Measurements from ENCODE around the gene METTL21A. TPM values are rescaled to one million over a fixed set of nuclear protein-coding genes. Genes with fewer than 3 reads are reported as not detected.

Gene METTL21A
- 10 to 100 TPM in 2 of 4 donors, 1 to 10 TPM in 1, under 1 TPM in 1; 0.77 to 32.3 (median 11.6) TPM for total RNA-seq

GRCh38 chr2:207625014-207625907 lies at the start of gene METTL21A:
TSS of gene METTL21A (minus strand) at chr2:207625394. CDS start at chr2:207624375, 1,019 bp downstream.
- H3K27ac ChIP-seq, result peak within 1 kb of the TSS; percentile 87 to 95
- no peaks in the 10 kb centered on the region for H3K27me3 ChIP-seq
- TF ChIP-seq CTCF (IDR thresholded peaks at IDR 0.05) (peak in 3 of 4 experiments; percentile 38 to 55 (median 51)), POLR2A (IDR thresholded peaks at IDR 0.05) (peak; percentile 61 to 80)
- intact Hi-C loops (cut with DNase I; ENCODE audit: low total_unique reads), result loop anchor here (5.0 to 10.0 kb wide), 3 partner anchors 90 to 640 kb away; partner anchors contain the start of genes FZD5 and PIKFYVE
- H3K9me3 ChIP-seq, result no peaks in the 10 kb centered on the region
- H3K36me3 ChIP-seq, result no peaks in the 10 kb centered on the region
- H3K4me1 ChIP-seq, result peaks cover 0 to 5% of the 10 kb centered on the region in 2 donors
- peak within 1 kb of the TSS; percentile 62 to 81 for H3K4me3 ChIP-seq
- peak; percentile 83 to 86 for DNase-seq

- TF ChIP-seq CTCF (IDR thresholded peaks at IDR 0.05) (no peak), POLR2A (IDR thresholded peaks at IDR 0.05) (no peak)
- H3K4me1 ChIP-seq, result no peaks in the 10 kb centered on the region
- intact Hi-C loops (cut with DNase I; ENCODE audit: low total_unique reads), result no loop called here
- H3K9me3 ChIP-seq, result no peaks in the 10 kb centered on the region
- no peaks in the 10 kb centered on the region for H3K36me3 ChIP-seq
- DNase-seq, result no peak
- no peaks in the 10 kb centered on the region for H3K27me3 ChIP-seq
- no peak overlapping the region for H3K27ac ChIP-seq
- H3K4me3 ChIP-seq, result no peak overlapping the region
Measured at GRCh38 chr2:207674826-207675225, 49.6 kb upstream of the METTL21A start.

- no peaks in the 10 kb centered on the region for H3K27me3 ChIP-seq
- TF ChIP-seq CTCF (IDR thresholded peaks at IDR 0.05), result no peak
- TF ChIP-seq POLR2A (IDR thresholded peaks at IDR 0.05), result no peak
- no peaks in the 10 kb centered on the region for H3K4me1 ChIP-seq
- no peak for DNase-seq
- intact Hi-C loops (cut with DNase I; ENCODE audit: low total_unique reads), result no loop called here
- no peaks in the 10 kb centered on the region for H3K9me3 ChIP-seq
- H3K4me3 ChIP-seq, result no peak overlapping the region
- no peak overlapping the region for H3K27ac ChIP-seq
- H3K36me3 ChIP-seq, result no peaks in the 10 kb centered on the region
Measured at GRCh38 chr2:207674266-207674774, 49.1 kb upstream of the METTL21A start.

- H3K36me3 ChIP-seq, result no peaks in the 10 kb centered on the region
- H3K9me3 ChIP-seq, result no peaks in the 10 kb centered on the region
- intact Hi-C loops (cut with DNase I; ENCODE audit: low total_unique reads), result no loop called here
- H3K4me3 ChIP-seq, result no peak overlapping the region
- no peaks in the 10 kb centered on the region for H3K27me3 ChIP-seq
- H3K4me1 ChIP-seq, result no peaks in the 10 kb centered on the region
- TF ChIP-seq POLR2A (IDR thresholded peaks at IDR 0.05), result no peak
- TF ChIP-seq CTCF (IDR thresholded peaks at IDR 0.05), result no peak
- no peak for DNase-seq
- H3K27ac ChIP-seq, result no peak overlapping the region
Measured at GRCh38 chr2:207673431-207673830, 48.2 kb upstream of the METTL21A start.

- Histone ChIP-seq H3K27ac (no peak overlapping the region), H3K4me3 (no peak overlapping the region), H3K27me3 (no peaks in the 10 kb centered on the region), H3K36me3 (no peaks in the 10 kb centered on the region), H3K4me1 (no peaks in the 10 kb centered on the region), H3K9me3 (no peaks in the 10 kb centered on the region)
- DNase-seq, result no peak
- intact Hi-C loops (cut with DNase I; ENCODE audit: low total_unique reads), result no loop called here
- no peak for TF ChIP-seq CTCF (IDR thresholded peaks at IDR 0.05)
- no peak for TF ChIP-seq POLR2A (IDR thresholded peaks at IDR 0.05)
Measured at GRCh38 chr2:207670887-207671286, 45.7 kb upstream of the METTL21A start.
